Hematopoietic multipotent progenitor cell treated with erythropoietin and hydrocortisone succinate and interleukin-3 and kit ligand, for 6 days (in vitro differentiated cells): Measurements from ENCODE around the gene FDX2.
"Not testable (repeated sequence)": the region's sequence is repeated elsewhere in the genome, so short reads cannot be mapped to it uniquely, and the experiment has no call there.

Source experiments
- DNase-seq: peaks from one replicate; pipeline ENCODE4 v3.0.0-alpha.2; 2015

Gene FDX2

GRCh38 chr19:10283301-10284064 lies 32.3 kb downstream of the FDX2 start:
- DNase-seq, result peak; percentile 76

- not testable (repeated sequence) for DNase-seq
Measured at GRCh38 chr19:10282043-10282442, 33.8 kb downstream of the FDX2 start.

GRCh38 chr19:10279737-10280442 lies 35.9 kb downstream of the FDX2 start:
- DNase-seq, result no peak

GRCh38 chr19:10278935-10279334 lies 36.9 kb downstream of the FDX2 start:
- no peak for DNase-seq

- no peak for DNase-seq
Measured at GRCh38 chr19:10277795-10278589, 37.8 kb downstream of the FDX2 start.

- no peak for DNase-seq
Measured at GRCh38 chr19:10274589-10274988, 41.2 kb downstream of the FDX2 start.

GRCh38 chr19:10271543-10272086 lies 44.2 kb downstream of the FDX2 start:
- peak; percentile 25 for DNase-seq

- peak; percentile 84 for DNase-seq
Measured at GRCh38 chr19:10270616-10271394, 45.0 kb downstream of the FDX2 start, which contains the start of gene ICAM1. TSS of gene ICAM1 (plus strand) at chr19:10271120. CDS start at chr19:10271160, 40 bp downstream.

GRCh38 chr19:10270180-10270615 lies 45.6 kb downstream of the FDX2 start:
- peak; percentile 78 for DNase-seq

GRCh38 chr19:10269333-10270179 lies 46.3 kb downstream of the FDX2 start:
- peak; percentile 87 for DNase-seq

GRCh38 chr19:10268071-10268470 lies 47.7 kb downstream of the FDX2 start:
- DNase-seq, result no peak

GRCh38 chr19:10266706-10267105 lies 49.1 kb downstream of the FDX2 start:
- peak; percentile 54 for DNase-seq

- DNase-seq, result no peak
Measured at GRCh38 chr19:10262771-10263170, 53.0 kb downstream of the FDX2 start.

- peak; percentile 28 for DNase-seq
Measured at GRCh38 chr19:10260141-10260584, 55.7 kb downstream of the FDX2 start.
